Activated naive CD4-positive, alpha-beta T cell treated with anti-CD3 and anti-CD28 coated beads, Interleukin-2, amount 10 ng/mL, durations not matched to agents 7 days and 5 days (primary cell): Measurements from ENCODE around the gene TMEM139.
"Not testable (repeated sequence)": the region's sequence is repeated elsewhere in the genome, so short reads cannot be mapped to it uniquely, and the experiment has no call there.

Source experiments
- CTCF ChIA-PET: fragments of 350-600 bp; sonication (Branson Sonifier 250); formaldehyde crosslinking; loops from one replicate; lab custom pipeline; 2021; ENCODE audit warnings: antibody characterized with exemption; lab: Charles Lee
- DNase-seq: peaks from one replicate; pipeline ENCODE4 v3.0.0-alpha.2; 2020
- H3K27ac Mint-ChIP-seq: one replicate; pipeline ENCODE4 v1.8.0; 2021; ENCODE audit warnings: mild to moderate bottlenecking, moderate library complexity, mixed read lengths
- H3K27me3 Mint-ChIP-seq: one replicate; pipeline ENCODE4 v1.8.0; 2021; ENCODE audit warnings: mild to moderate bottlenecking, mixed read lengths
- H3K36me3 Mint-ChIP-seq: one replicate; pipeline ENCODE4 v1.8.0; 2021; ENCODE audit warnings: mixed read lengths
- H3K4me1 Mint-ChIP-seq: one replicate; pipeline ENCODE4 v1.8.0; 2021; ENCODE audit warnings: mixed read lengths
- H3K4me3 Mint-ChIP-seq: one replicate; pipeline ENCODE4 v1.8.0; 2021; ENCODE audit warnings: mild to moderate bottlenecking, moderate library complexity, mixed read lengths
- H3K9me3 Mint-ChIP-seq: one replicate; pipeline ENCODE4 v1.8.0; 2021; ENCODE audit warnings: mixed read lengths

TMEM139 gene

DNA sequence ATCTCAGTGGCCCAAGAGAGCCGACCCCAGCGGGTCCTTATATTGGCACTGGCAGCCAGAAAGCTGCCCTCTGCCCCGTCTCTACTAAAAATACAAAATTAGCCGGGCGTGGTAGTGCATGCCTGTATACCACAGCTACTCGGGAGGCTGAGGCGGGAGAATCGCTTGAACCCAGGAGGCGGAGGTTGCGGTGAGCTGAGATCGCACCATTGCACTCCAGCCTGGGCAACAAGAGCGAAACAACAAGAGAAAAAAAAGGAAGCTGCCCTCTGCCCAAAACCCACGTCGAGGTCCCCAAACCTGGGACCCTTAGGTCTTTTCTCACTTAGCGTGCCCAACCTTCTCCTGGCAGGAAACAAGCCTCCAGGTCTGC is 20.6 kb upstream of the TMEM139 start:
- H3K9me3 Mint-ChIP-seq, H3K27me3 Mint-ChIP-seq, DNase-seq: not testable (repeated sequence)
- Mint-ChIP-seq H3K27ac (peak overlapping the region; percentile 93), H3K36me3 (peaks cover 52% of the 10 kb centered on the region), H3K4me3 (peak overlapping the region; percentile 87), H3K4me1 (peaks cover 85% of the 10 kb centered on the region)
- CTCF ChIA-PET: interaction anchor here (1.1 to 3.5 kb wide), 7 partner anchors 9 to 35 kb away, joined by 3 to 22 read pairs (median 4); partner anchors contain the start of gene CASP2

DNA sequence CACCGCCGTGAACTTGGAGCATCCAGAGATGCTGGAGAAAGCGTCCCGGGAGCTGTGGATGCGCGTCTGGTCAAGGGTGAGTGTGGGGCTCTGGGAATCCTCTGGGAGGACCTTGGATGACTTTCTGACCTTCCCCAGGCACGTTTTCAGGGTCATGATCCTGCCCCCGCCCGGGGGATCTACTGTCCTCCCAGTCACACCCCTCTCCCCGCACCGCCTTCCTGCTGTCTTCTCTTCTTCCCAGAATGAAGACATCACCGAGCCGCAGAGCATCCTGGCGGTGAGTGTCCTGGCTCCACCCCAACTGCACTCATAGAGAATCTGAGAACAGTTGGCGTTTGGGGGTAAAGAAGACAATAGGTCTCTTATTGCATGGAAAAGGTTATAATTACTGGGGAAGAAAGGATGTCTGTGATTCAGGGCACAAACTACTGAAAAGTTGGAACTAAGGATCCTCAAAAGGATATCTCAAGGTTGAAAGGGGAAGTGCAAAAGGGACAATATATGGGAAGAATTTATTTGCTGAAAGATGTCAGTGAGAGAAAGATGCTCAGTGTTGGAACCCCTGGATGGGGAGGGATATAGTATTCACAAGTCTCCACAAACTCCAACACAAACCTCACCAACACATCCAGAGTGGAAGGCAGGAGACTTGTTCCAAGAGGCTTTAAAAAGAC is 19.6 kb upstream of the TMEM139 start:
- Mint-ChIP-seq H3K9me3 (peaks cover 2% of the 10 kb centered on the region), H3K36me3 (peaks cover 62% of the 10 kb centered on the region), H3K27ac (peak overlapping the region; percentile 93), H3K4me1 (peaks cover 85% of the 10 kb centered on the region), H3K27me3 (no peaks in the 10 kb centered on the region), H3K4me3 (peak overlapping the region; percentile 87)
- DNase-seq: no peak
- CTCF ChIA-PET: interaction anchor here (1.1 to 3.5 kb wide), 5 partner anchors 10 to 34 kb away, joined by 3 to 22 read pairs (median 4); no protein-coding TSS in a partner anchor

DNA sequence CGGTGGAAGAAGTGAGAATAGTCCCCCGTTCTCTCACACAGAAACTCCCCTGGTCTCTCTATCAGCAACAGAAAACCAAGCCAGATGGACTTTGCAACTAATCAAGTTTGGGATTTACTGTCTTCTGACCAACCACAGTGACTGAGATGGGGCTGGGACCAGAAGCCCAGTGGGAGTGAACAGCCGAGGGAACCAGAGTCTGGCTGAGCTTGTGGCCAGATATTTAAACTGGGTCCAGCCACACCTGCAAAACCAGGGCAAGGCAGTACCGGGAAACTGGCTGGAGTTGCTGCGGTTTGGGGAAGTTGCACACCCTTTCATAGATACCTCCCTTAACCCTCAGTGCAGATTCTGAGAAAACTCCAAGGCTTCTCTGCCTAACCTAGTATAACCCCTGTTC is 15.5 kb upstream of the TMEM139 start:
- peaks cover 4% of the 10 kb centered on the region for H3K27me3 Mint-ChIP-seq
- DNase-seq: no peak
- no peaks in the 10 kb centered on the region for H3K9me3 Mint-ChIP-seq
- H3K4me3 Mint-ChIP-seq: no peak overlapping the region
- H3K27ac Mint-ChIP-seq: no peak overlapping the region
- peaks cover 61% of the 10 kb centered on the region for H3K4me1 Mint-ChIP-seq
- peaks cover 58% of the 10 kb centered on the region for H3K36me3 Mint-ChIP-seq
- CTCF ChIA-PET: interaction anchor here (1.3 to 1.7 kb wide), 3 partner anchors 13 to 30 kb away, joined by 4 to 7 read pairs (median 5); no protein-coding TSS in a partner anchor

DNA sequence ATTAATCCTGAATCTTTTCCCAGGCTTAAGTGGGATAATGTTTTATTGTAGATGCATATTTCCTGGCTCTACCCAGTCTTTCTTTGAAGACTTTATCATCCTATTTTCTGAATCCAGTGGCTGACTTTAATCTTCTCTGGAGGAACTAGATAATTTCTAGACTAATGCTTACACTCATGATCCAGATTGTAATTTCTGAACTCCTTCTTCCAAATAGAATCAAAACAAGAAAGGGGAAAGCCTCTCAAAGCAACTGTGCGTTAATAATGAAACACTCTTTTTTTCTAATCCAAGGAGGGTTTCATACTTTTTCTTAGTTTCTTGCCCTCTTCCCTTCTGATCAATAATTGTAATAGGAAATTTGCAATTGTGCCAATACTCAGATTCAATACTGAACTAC is 13.5 kb upstream of the TMEM139 start:
- Mint-ChIP-seq H3K4me3 (no peak overlapping the region), H3K4me1 (peaks cover 42% of the 10 kb centered on the region), H3K27ac (no peak overlapping the region), H3K9me3 (no peaks in the 10 kb centered on the region), H3K27me3 (peaks cover 4% of the 10 kb centered on the region), H3K36me3 (peaks cover 43% of the 10 kb centered on the region)
- CTCF ChIA-PET: interaction anchor here (1.5 kb wide), 1 partner anchor 31 kb away, joined by 4 read pairs; no protein-coding TSS in a partner anchor
- DNase-seq: no peak

GRCh38 chr7:143272871-143273270 is 11.9 kb upstream of the TMEM139 start:
- Mint-ChIP-seq H3K36me3 (peaks cover 31% of the 10 kb centered on the region), H3K27me3 (peaks cover 4% of the 10 kb centered on the region), H3K27ac (no peak overlapping the region), H3K4me3 (no peak overlapping the region), H3K9me3 (no peaks in the 10 kb centered on the region), H3K4me1 (peaks cover 28% of the 10 kb centered on the region)
- CTCF ChIA-PET: interaction anchor here (1.1 to 1.5 kb wide), 2 partner anchors 32 to 33 kb away, joined by 3 to 4 read pairs; no protein-coding TSS in a partner anchor
- no peak for DNase-seq

- peak overlapping the region; percentile 66 for H3K4me3 Mint-ChIP-seq
- peak overlapping the region; percentile 86 for H3K27ac Mint-ChIP-seq
- DNase-seq: no peak
Observed at GRCh38 chr7:143279186-143280098, 5.3 kb upstream of the TMEM139 start.

DNA sequence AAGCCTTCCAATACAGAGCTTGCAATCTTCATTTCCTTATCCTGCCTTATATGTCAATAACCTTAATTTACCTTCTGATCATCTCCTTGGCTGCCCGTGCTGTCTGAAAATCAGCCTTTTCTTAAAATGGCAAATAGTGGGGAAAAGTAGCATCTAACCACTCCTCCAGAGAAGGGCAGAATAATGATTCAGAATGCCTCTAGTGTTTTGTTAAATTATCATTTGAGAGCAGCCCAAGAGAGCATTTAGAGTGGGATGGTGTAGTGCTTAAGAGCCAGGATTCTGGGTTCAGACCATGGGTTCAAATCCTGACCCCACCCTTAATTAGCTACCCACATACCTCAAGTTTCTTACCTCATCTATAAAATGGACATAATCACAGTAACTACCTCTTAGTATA is 4.6 kb upstream of the TMEM139 start:
- CTCF ChIA-PET: interaction anchor here (0.9 to 1.9 kb wide), 10 partner anchors 8 to 40 kb away, joined by 3 to 13 read pairs (median 3); partner anchors contain the start of genes CASP2 and GSTK1
- peaks cover 51% of the 10 kb centered on the region for H3K4me1 Mint-ChIP-seq
- H3K36me3 Mint-ChIP-seq: peaks cover 3% of the 10 kb centered on the region
- H3K4me3 Mint-ChIP-seq: peak overlapping the region; percentile 66
- no peaks in the 10 kb centered on the region for H3K9me3 Mint-ChIP-seq
- H3K27me3 Mint-ChIP-seq: no peaks in the 10 kb centered on the region
- peak overlapping the region; percentile 86 for H3K27ac Mint-ChIP-seq
- DNase-seq: no peak

More at GRCh38 chr7:143279186-143280098, 5.3 kb upstream of the TMEM139 start:
- Mint-ChIP-seq H3K27me3 (no peaks in the 10 kb centered on the region), H3K9me3 (no peaks in the 10 kb centered on the region), H3K4me1 (peaks cover 45% of the 10 kb centered on the region), H3K36me3 (peaks cover 3% of the 10 kb centered on the region)
- CTCF ChIA-PET: interaction anchor here (0.6 to 1.9 kb wide), 12 partner anchors 9 to 941 kb away, joined by 3 to 13 read pairs (median 3); partner anchors contain the start of genes CASP2 and GSTK1

GRCh38 chr7:143280566-143280965 is 4.2 kb upstream of the TMEM139 start:
- Mint-ChIP-seq H3K4me3 (peak overlapping the region; percentile 66), H3K4me1 (peaks cover 55% of the 10 kb centered on the region), H3K9me3 (no peaks in the 10 kb centered on the region), H3K36me3 (peaks cover 3% of the 10 kb centered on the region), H3K27ac (peak overlapping the region; percentile 86), H3K27me3 (no peaks in the 10 kb centered on the region)
- no peak for DNase-seq
- CTCF ChIA-PET: interaction anchor here (1.0 to 1.9 kb wide), 5 partner anchors 11 to 40 kb away, joined by 3 to 13 read pairs (median 3); no protein-coding TSS in a partner anchor

DNA sequence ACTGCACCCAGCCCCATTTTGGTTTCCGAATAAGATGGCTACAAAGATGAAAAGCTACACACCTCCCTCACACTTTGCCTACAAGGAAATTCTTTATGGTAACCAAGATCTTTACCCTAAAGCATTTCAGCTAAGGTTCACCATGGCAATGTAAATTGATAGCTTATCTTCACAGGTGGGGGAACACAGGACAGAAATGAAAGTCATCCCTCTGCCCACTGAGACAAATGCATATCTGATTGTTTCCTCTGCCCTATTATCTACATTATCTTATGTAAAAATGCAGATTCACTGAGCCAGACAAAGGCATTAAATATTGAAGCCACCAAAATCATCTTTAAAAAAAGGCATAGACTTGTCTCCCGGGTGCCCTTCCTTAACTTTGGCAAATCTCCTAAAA is 3.2 kb upstream of the TMEM139 start:
- Mint-ChIP-seq H3K27me3 (no peaks in the 10 kb centered on the region), H3K36me3 (peaks cover 3% of the 10 kb centered on the region), H3K4me1 (peaks cover 57% of the 10 kb centered on the region), H3K4me3 (no peak overlapping the region), H3K27ac (no peak overlapping the region), H3K9me3 (peaks cover 2% of the 10 kb centered on the region)
- CTCF ChIA-PET: interaction anchor here (0.9 kb wide), 1 partner anchor 41 kb away, joined by 3 read pairs; no protein-coding TSS in a partner anchor
- no peak for DNase-seq

GRCh38 chr7:143282124-143282523 is 2.6 kb upstream of the TMEM139 start:
- H3K9me3 Mint-ChIP-seq: peaks cover 7% of the 10 kb centered on the region
- CTCF ChIA-PET: interaction anchor here (0.9 kb wide), 1 partner anchor 42 kb away, joined by 3 read pairs; no protein-coding TSS in a partner anchor

GRCh38 chr7:143283381-143283780 is 1.4 kb upstream of the TMEM139 start:
- Mint-ChIP-seq H3K9me3 (peaks cover 11% of the 10 kb centered on the region), H3K27me3 (peaks cover 4% of the 10 kb centered on the region), H3K27ac (peak overlapping the region; percentile 76), H3K4me1 (peaks cover 73% of the 10 kb centered on the region), H3K36me3 (peaks cover 12% of the 10 kb centered on the region), H3K4me3 (no peak overlapping the region)
- CTCF ChIA-PET: interaction anchor here (0.9 to 1.2 kb wide), 2 partner anchors 38 to 43 kb away, joined by 3 to 5 read pairs; no protein-coding TSS in a partner anchor
- no peak for DNase-seq

More at GRCh38 chr7:143282124-143282523, 2.6 kb upstream of the TMEM139 start:
- Mint-ChIP-seq H3K27ac (no peak overlapping the region), H3K36me3 (peaks cover 7% of the 10 kb centered on the region), H3K4me3 (no peak overlapping the region), H3K27me3 (no peaks in the 10 kb centered on the region), H3K4me1 (peaks cover 63% of the 10 kb centered on the region)
- DNase-seq: no peak

GRCh38 chr7:143285470-143285778 is 666 bp downstream of the TMEM139 start:
- no peak overlapping the region for H3K27ac Mint-ChIP-seq
- peaks cover 11% of the 10 kb centered on the region for H3K9me3 Mint-ChIP-seq
- DNase-seq: no peak
- peaks cover 4% of the 10 kb centered on the region for H3K27me3 Mint-ChIP-seq
- H3K4me1 Mint-ChIP-seq: peaks cover 67% of the 10 kb centered on the region
- no peak overlapping the region for H3K4me3 Mint-ChIP-seq
- CTCF ChIA-PET: interaction anchor here (1.0 to 1.3 kb wide), 3 partner anchors 11 to 45 kb away, joined by 3 to 4 read pairs (median 3); no protein-coding TSS in a partner anchor
- peaks cover 28% of the 10 kb centered on the region for H3K36me3 Mint-ChIP-seq

DNA sequence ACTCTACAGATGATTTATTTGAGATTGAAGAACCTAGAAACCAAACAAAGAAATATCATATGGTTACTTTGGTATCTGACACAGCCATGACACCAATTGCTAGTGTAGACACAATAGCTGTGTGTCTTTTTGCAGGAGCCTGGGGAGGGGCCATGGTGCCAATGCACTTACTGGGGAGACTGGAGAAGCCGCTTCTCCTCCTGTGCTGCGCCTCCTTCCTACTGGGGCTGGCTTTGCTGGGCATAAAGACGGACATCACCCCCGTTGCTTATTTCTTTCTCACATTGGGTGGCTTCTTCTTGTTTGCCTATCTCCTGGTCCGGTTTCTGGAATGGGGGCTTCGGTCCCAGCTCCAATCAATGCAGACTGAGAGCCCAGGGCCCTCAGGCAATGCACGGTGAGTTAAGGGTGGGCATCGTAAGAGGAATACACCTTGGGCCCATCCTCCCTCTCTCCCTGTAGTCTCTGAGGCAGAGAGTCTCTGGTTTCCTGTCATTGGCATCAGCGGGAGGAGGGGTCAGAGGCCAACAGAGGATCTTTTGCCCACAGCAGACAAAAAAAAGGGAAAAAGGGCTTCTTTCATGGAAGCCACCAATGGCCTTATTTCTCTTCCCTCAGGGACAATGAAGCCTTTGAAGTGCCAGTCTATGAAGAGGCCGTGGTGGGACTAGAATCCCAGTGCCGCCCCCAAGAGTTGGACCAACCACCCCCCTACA is 1.2 kb downstream of the TMEM139 start:
- H3K4me3 Mint-ChIP-seq: no peak overlapping the region
- H3K27me3 Mint-ChIP-seq: peaks cover 4% of the 10 kb centered on the region
- peaks cover 67% of the 10 kb centered on the region for H3K4me1 Mint-ChIP-seq
- H3K9me3 Mint-ChIP-seq: peaks cover 11% of the 10 kb centered on the region
- no peak overlapping the region for H3K27ac Mint-ChIP-seq
- CTCF ChIA-PET: interaction anchor here (1.0 to 1.3 kb wide), 3 partner anchors 10 to 45 kb away, joined by 3 to 4 read pairs (median 3); no protein-coding TSS in a partner anchor
- no peak for DNase-seq
- peaks cover 32% of the 10 kb centered on the region for H3K36me3 Mint-ChIP-seq
